ENCODE measurements around the gene GGTLC1. TPM values are rescaled to one million over a fixed set of nuclear protein-coding genes. Genes with fewer than 3 reads are reported as not detected.
"Not testable (repeated sequence)": the region's sequence is repeated elsewhere in the genome, so short reads cannot be mapped to it uniquely, and the experiment has no call there.

Gene GGTLC1
- total RNA-seq, 2 experiments from 2014 or later = not detected

DNA sequence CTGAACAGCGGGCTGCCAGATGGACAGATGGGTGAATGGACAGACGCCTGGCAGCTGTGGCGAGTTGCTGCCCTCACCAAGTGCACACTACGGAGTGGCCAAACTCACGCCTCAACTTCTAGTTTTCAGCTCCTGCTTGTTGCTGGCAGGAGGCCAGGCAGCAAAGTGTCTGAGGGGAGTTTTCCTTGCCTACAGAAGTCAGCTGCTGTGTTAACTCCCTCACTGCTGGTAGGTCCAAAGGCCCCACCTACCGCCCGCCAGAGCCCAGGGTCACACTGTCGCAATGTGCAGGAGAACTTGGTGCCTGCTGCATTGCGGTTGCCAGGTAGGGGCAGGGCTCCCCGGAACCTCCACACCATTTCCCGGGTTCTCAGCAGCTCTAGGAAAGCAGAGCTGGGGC lies 7.6 kb downstream of the GGTLC1 start:
- H3K27me3 Mint-ChIP-seq; H3K27ac Mint-ChIP-seq; intact Hi-C loops (cut with DNase I, micrococcal nuclease); H3K36me3 Mint-ChIP-seq (ENCODE audit: low read depth); H3K4me3 Mint-ChIP-seq; CTCF ChIA-PET; POLR2A ChIA-PET; H3K4me1 Mint-ChIP-seq; ATAC-seq; H3K9me3 Mint-ChIP-seq (ENCODE audit: low read depth); DNase-seq: not testable (repeated sequence)

GRCh38 chr20:23979899-23980811 lies 8.4 kb downstream of the GGTLC1 start:
- H3K4me3 Mint-ChIP-seq; H3K27ac Mint-ChIP-seq; CTCF ChIA-PET; H3K9me3 Mint-ChIP-seq (ENCODE audit: low read depth); POLR2A ChIA-PET; H3K4me1 Mint-ChIP-seq; H3K36me3 Mint-ChIP-seq (ENCODE audit: low read depth); ATAC-seq; DNase-seq; H3K27me3 Mint-ChIP-seq: not testable (repeated sequence)
- intact Hi-C loops (cut with DNase I, micrococcal nuclease) = loop anchor here in 1 of 2 experiments (10.0 kb wide), 1 partner anchor 315 kb away; no protein-coding TSS in a partner anchor

DNA sequence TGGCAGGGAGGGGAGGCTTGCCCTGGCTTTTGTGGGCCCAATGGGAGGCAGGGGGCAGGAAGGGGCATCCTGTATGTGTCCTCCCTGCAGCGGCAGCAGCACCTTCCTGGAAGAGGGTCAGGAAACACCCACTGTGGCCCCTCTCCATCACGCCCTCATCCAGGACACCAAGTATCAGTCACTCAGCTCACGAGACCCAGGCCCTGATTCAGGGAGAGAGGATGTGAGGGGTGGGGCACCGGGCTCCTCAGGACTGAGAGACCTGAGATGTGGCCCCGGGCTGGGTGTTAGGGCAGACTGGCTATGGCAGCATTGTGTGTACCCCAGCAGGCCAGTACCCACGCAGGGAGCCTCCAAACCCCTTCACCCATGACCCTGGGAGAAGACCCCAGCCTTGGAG lies 9.2 kb downstream of the GGTLC1 start:
- POLR2A ChIA-PET; ATAC-seq; H3K4me1 Mint-ChIP-seq; H3K27ac Mint-ChIP-seq; H3K4me3 Mint-ChIP-seq; DNase-seq; H3K36me3 Mint-ChIP-seq (ENCODE audit: low read depth); H3K27me3 Mint-ChIP-seq; H3K9me3 Mint-ChIP-seq (ENCODE audit: low read depth); CTCF ChIA-PET: not testable (repeated sequence)
- intact Hi-C loops (cut with DNase I, micrococcal nuclease) = loop anchor here in 1 of 2 experiments (10.0 kb wide), 1 partner anchor 315 kb away; no protein-coding TSS in a partner anchor

GRCh38 chr20:23978457-23978856 lies 10.1 kb downstream of the GGTLC1 start:
- H3K27ac Mint-ChIP-seq; ATAC-seq; H3K4me1 Mint-ChIP-seq; H3K4me3 Mint-ChIP-seq; POLR2A ChIA-PET; H3K9me3 Mint-ChIP-seq (ENCODE audit: low read depth); DNase-seq; CTCF ChIA-PET; H3K27me3 Mint-ChIP-seq; H3K36me3 Mint-ChIP-seq (ENCODE audit: low read depth): not testable (repeated sequence)
- intact Hi-C loops (cut with DNase I, micrococcal nuclease) = loop anchor here in 1 of 2 experiments (10.0 kb wide), 1 partner anchor 314 kb away; no protein-coding TSS in a partner anchor

DNA sequence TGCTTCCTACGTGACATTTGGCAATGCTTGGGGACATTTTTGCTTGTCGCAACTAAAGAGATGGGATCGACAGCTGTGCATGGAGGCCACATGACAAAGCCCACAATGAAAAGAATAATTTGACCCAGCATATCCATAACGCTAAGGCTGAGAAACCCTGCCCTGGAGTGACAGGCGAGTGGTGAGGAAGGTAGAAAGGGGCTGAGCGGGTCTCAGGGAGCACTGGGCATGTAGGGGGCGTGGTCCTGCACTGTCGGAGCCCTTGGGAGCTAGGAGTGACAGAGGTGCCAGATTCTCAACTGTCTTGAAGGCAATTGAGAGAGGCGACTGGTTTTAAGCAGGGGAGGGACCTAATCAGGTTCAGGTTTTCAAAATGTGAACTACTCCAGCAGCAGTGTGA lies 13.6 kb downstream of the GGTLC1 start:
- Mint-ChIP-seq H3K4me3 (no peak overlapping the region), H3K36me3 (ENCODE audit: low read depth) (no peaks in the 10 kb centered on the region), H3K9me3 (ENCODE audit: low read depth) (no peaks in the 10 kb centered on the region), H3K27me3 (no peaks in the 10 kb centered on the region), H3K4me1 (no peaks in the 10 kb centered on the region), H3K27ac (no peak overlapping the region)
- ATAC-seq = no peak
- intact Hi-C loops (cut with DNase I, micrococcal nuclease) = loop anchor here in 1 of 2 experiments (5.0 to 10.0 kb wide), 2 partner anchors 88 to 310 kb away; no protein-coding TSS in a partner anchor
- ChIA-PET POLR2A (no interaction called here), CTCF (interaction anchor here (0.5 to 0.6 kb wide), 2 partner anchors 65 to 88 kb away, joined by 3 read pairs; no protein-coding TSS in a partner anchor)
- DNase-seq = no peak

DNA sequence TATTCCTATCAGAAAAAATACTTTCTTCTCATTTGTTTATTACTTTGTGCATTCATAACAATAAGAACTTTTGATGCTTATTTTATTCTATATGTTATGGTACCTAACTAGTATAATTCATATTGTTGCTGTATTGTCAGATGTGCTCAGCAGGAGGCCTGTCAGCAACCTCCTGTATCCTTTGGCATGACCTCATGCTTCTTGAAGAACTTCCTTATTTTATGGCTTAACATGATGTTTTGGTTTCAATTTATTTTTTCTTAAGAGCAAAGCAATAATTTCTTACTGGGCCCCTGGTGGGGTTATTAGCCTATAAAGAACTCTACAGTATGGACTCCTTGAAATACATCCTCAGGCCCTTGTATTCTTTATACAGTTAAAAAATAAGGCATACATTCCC lies 17.3 kb downstream of the GGTLC1 start:
- no peak overlapping the region for H3K4me3 Mint-ChIP-seq
- no peak for ATAC-seq

DNA sequence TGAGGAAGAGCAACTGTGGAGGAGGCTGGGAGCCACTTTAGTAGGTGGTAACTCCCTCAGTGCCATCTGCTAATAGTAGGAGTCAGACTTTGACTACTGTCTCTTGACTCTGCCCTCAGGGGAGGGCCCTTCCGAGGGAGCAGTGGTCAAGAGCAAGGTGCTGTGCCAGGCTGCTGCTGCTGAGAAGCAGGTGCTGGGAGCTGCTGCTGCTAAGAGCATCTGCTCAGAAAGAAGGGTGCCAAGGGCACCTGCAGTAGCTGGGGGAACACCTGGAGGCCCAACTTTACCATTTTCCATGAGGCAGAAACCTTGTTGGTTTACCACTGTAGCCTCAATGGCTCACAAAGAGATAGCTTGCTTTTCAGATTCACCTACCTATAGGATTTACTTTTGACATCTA lies 18.5 kb downstream of the GGTLC1 start:
- POLR2A ChIA-PET = no interaction called here
- no peak overlapping the region for H3K27ac Mint-ChIP-seq
- H3K9me3 Mint-ChIP-seq (ENCODE audit: low read depth) = peaks cover 4% of the 10 kb centered on the region
- DNase-seq (no peak), ATAC-seq (no peak)
- H3K4me3 Mint-ChIP-seq = no peak overlapping the region
- intact Hi-C loops (cut with DNase I, micrococcal nuclease) = loop anchor here in 1 of 2 experiments (5.0 to 10.0 kb wide), 2 partner anchors 83 to 305 kb away; no protein-coding TSS in a partner anchor
- CTCF ChIA-PET = interaction anchor here (1.3 kb wide), 1 partner anchor 33 kb away, joined by 6 read pairs; no protein-coding TSS in a partner anchor
- peaks cover 4% of the 10 kb centered on the region for H3K27me3 Mint-ChIP-seq
- no peaks in the 10 kb centered on the region for H3K4me1 Mint-ChIP-seq
- no peaks in the 10 kb centered on the region for H3K36me3 Mint-ChIP-seq (ENCODE audit: low read depth)

More for the DNA sequence above, 17.3 kb downstream of the GGTLC1 start:
- no peak overlapping the region for H3K27ac Mint-ChIP-seq
- POLR2A ChIA-PET = no interaction called here
- no peak for DNase-seq
- H3K36me3 Mint-ChIP-seq (ENCODE audit: low read depth) = no peaks in the 10 kb centered on the region
- intact Hi-C loops (cut with DNase I, micrococcal nuclease) = loop anchor here in 1 of 2 experiments (5.0 to 10.0 kb wide), 2 partner anchors 84 to 307 kb away; no protein-coding TSS in a partner anchor
- no peaks in the 10 kb centered on the region for H3K9me3 Mint-ChIP-seq (ENCODE audit: low read depth)
- CTCF ChIA-PET = no interaction called here
- H3K4me1 Mint-ChIP-seq = no peaks in the 10 kb centered on the region
- peaks cover 2% of the 10 kb centered on the region for H3K27me3 Mint-ChIP-seq

DNA sequence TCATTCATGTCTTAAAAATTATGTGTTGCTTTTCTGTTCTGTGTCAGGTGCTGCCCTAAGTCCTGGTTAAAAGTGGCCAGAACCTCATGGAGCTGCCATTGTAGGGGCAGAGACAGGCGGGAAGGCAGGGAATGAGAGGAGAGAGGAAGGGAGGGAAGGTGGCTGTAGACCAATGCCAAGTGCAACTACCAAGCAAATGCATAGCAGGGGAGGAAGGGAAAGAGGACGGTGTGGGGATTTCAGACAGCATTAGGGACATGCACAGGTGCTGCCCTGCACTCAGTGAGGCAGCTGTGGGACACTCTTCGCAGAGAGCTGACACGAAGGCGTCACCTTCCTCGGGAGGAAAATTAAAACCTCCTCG lies 21.0 kb downstream of the GGTLC1 start:
- peaks cover 9% of the 10 kb centered on the region for H3K9me3 Mint-ChIP-seq (ENCODE audit: low read depth)
- no peak for ATAC-seq
- intact Hi-C loops (cut with DNase I, micrococcal nuclease) = no loop called here
- peaks cover 4% of the 10 kb centered on the region for H3K36me3 Mint-ChIP-seq (ENCODE audit: low read depth)
- H3K4me1 Mint-ChIP-seq = no peaks in the 10 kb centered on the region
- H3K27me3 Mint-ChIP-seq = peaks cover 6% of the 10 kb centered on the region
- DNase-seq = no peak
- POLR2A ChIA-PET = no interaction called here
- H3K27ac Mint-ChIP-seq = no peak overlapping the region
- CTCF ChIA-PET = interaction anchor here (0.6 kb wide), 1 partner anchor 1677 kb away, joined by 3 read pairs; no protein-coding TSS in a partner anchor
- H3K4me3 Mint-ChIP-seq = no peak overlapping the region

GRCh38 chr20:23966927-23967615 lies 21.5 kb downstream of the GGTLC1 start:
- intact Hi-C loops (cut with DNase I, micrococcal nuclease) = no loop called here
- H3K27ac Mint-ChIP-seq = no peak overlapping the region

GRCh38 chr20:23966298-23966697 lies 22.3 kb downstream of the GGTLC1 start:
- POLR2A ChIA-PET = no interaction called here
- Mint-ChIP-seq H3K4me3 (no peak overlapping the region), H3K9me3 (ENCODE audit: low read depth) (peaks cover 9% of the 10 kb centered on the region), H3K4me1 (no peaks in the 10 kb centered on the region), H3K27me3 (peaks cover 10% of the 10 kb centered on the region), H3K27ac (no peak overlapping the region), H3K36me3 (ENCODE audit: low read depth) (peaks cover 4% of the 10 kb centered on the region)
- ATAC-seq (no peak), DNase-seq (no peak)
- CTCF ChIA-PET = interaction anchor here (0.7 kb wide), 1 partner anchor 34 kb away, joined by 3 read pairs; no protein-coding TSS in a partner anchor
- intact Hi-C loops (cut with DNase I, micrococcal nuclease) = no loop called here

More at GRCh38 chr20:23966927-23967615, 21.5 kb downstream of the GGTLC1 start:
- Mint-ChIP-seq H3K36me3 (ENCODE audit: low read depth) (peaks cover 4% of the 10 kb centered on the region), H3K4me1 (no peaks in the 10 kb centered on the region), H3K4me3 (no peak overlapping the region), H3K9me3 (ENCODE audit: low read depth) (peaks cover 9% of the 10 kb centered on the region), H3K27me3 (peaks cover 9% of the 10 kb centered on the region)
- ChIA-PET CTCF (interaction anchor here (0.6 kb wide), 1 partner anchor 1677 kb away, joined by 3 read pairs; no protein-coding TSS in a partner anchor), POLR2A (no interaction called here)
- DNase-seq (no peak), ATAC-seq (no peak)

DNA sequence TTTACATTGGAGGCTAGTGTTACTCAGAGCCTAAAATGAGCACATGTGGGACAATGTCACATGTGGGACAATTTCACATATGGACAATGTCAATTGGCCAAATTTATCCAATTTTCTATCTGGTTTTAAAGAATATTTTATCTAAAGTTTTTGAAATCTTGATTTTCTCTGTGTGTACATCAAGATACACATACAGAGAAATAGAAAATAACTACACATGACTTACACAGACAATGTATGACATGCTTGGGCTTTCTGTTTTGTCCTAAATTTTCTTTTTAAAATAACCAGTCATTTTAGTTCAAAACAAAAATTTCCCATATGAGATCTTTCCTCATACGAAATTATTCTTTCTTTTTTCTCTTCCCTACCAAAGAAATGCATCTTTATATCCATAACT lies 24.6 kb downstream of the GGTLC1 start:
- POLR2A ChIA-PET = no interaction called here
- Mint-ChIP-seq H3K9me3 (ENCODE audit: low read depth) (peaks cover 9% of the 10 kb centered on the region), H3K36me3 (ENCODE audit: low read depth) (peaks cover 4% of the 10 kb centered on the region), H3K27me3 (peaks cover 13% of the 10 kb centered on the region), H3K4me3 (no peak overlapping the region), H3K4me1 (no peaks in the 10 kb centered on the region), H3K27ac (no peak overlapping the region)
- CTCF ChIA-PET = no interaction called here
- intact Hi-C loops (cut with DNase I, micrococcal nuclease) = no loop called here
- ATAC-seq (no peak), DNase-seq (no peak)

Data from activated CD4-positive, alpha-beta T cell treated with anti-CD3 and anti-CD28 coated beads for 36 hours (primary cell).